Epithelial cell of esophagus (primary cell): ENCODE measurements around the gene GPR17.
A peak's percentile ranks its signal among the peaks of the same experiment; 100 is the strongest.

Experiments
- DNase-seq: peaks from one replicate; pipeline ENCODE4 v3.0.0; 2010; ENCODE audit warnings: low read depth
- H3K4me3 ChIP-seq: 2 replicates; pipeline ENCODE4 v1.5.1; 2011; ENCODE audit warnings: mild to moderate bottlenecking, low read length, control low read depth
- TF ChIP-seq, protein P1 (sequence below): IDR thresholded peaks from 2 replicates; pipeline ENCODE4 v1.5.1; 2011; ENCODE audit warnings: low read depth, mild to moderate bottlenecking, low read length, control low read depth, inconsistent platforms; ENCODE audit not compliant: insufficient read depth; ENCODE audit errors: missing control alignments

Gene GPR17

DNA sequence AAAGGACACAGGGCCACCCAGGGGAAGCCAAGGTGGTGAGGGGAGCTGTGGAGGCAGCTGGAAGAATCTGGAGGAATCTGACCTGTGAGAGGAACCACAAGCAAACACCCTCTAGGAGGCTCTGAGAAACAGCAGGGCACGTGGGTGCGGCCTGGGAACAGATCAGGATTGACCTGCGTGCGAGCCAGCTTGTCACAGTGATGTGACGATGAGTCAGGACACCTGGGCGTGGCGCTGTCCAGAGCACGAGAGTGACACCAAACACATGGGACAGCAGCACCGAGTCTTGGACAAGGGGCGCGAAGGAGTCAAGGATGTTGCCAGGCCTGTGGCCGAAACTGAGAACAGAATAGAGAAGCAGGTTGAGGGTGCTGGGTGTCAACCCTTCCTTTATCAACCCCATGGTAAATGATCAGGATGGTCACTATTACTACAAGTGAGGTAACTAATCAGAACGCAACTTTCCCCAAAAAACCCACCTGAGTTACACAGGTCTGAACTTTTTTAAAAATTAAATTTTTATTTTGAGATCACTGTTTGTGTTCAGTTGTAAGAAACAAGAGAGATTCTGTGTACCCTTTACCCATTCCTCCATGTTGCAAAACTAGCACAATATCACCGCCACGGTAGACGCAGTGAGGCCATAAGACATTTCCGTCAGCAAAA lies 54.7 kb downstream of the GPR17 start:
- DNase-seq = peak; percentile 55
- TF ChIP-seq, protein P1, sequence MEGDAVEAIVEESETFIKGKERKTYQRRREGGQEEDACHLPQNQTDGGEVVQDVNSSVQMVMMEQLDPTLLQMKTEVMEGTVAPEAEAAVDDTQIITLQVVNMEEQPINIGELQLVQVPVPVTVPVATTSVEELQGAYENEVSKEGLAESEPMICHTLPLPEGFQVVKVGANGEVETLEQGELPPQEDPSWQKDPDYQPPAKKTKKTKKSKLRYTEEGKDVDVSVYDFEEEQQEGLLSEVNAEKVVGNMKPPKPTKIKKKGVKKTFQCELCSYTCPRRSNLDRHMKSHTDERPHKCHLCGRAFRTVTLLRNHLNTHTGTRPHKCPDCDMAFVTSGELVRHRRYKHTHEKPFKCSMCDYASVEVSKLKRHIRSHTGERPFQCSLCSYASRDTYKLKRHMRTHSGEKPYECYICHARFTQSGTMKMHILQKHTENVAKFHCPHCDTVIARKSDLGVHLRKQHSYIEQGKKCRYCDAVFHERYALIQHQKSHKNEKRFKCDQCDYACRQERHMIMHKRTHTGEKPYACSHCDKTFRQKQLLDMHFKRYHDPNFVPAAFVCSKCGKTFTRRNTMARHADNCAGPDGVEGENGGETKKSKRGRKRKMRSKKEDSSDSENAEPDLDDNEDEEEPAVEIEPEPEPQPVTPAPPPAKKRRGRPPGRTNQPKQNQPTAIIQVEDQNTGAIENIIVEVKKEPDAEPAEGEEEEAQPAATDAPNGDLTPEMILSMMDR = peak; percentile 16
- H3K4me3 ChIP-seq = peak overlapping the region; percentile 69

GRCh38 chr2:127701193-127701650 lies 55.3 kb downstream of the GPR17 start, which contains the start of gene SFT2D3:
TSS of gene SFT2D3 (plus strand) at chr2:127701497. CDS start at chr2:127701529, 32 bp downstream.
- TF ChIP-seq, protein P1 = no peak
- peak; percentile 92 for DNase-seq
- peak within 1 kb of the TSS; percentile 69 for H3K4me3 ChIP-seq

DNA sequence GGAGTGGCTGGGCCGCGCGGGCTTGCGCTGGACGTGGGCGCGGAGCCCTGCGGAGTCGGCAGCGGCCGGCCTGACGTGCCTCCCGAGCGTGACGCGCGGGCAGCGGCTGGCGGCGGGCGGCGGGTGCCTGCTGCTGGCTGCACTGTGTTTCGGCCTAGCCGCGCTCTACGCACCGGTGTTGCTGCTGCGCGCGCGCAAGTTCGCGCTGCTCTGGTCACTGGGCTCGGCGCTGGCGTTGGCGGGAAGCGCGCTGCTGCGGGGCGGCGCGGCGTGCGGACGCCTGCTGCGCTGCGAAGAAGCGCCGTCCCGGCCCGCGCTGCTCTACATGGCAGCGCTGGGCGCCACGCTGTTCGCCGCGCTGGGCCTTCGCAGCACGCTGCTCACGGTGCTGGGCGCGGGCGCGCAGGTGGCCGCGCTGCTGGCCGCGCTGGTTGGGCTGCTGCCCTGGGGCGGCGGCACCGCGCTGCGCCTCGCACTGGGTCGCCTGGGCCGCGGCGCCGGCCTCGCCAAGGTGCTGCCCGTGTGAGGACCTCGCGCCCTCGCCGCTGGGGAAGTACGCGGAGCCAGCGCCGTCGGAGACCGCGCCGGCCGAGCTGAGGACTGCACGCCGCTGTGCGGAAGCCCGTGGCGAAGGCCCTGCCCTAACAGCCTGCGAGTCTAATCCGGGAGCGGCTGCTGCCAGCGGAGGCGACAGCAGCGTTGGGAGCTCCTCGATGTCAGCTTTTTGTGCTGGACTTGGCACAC lies 55.9 kb downstream of the GPR17 start:
- H3K4me3 ChIP-seq = peak overlapping the region; percentile 69
- TF ChIP-seq, protein P1 = peak; percentile 12
- DNase-seq = peak; percentile 79
